NCI-H128 (cell line): ENCODE measurements around the gene USE1.

Experiments used
- DNase-seq: peaks from one replicate; lab custom pipeline; 2025; ENCODE audit not compliant: unreplicated experiment; lab: John Stamatoyannopoulos, UW

USE1 gene

DNA sequence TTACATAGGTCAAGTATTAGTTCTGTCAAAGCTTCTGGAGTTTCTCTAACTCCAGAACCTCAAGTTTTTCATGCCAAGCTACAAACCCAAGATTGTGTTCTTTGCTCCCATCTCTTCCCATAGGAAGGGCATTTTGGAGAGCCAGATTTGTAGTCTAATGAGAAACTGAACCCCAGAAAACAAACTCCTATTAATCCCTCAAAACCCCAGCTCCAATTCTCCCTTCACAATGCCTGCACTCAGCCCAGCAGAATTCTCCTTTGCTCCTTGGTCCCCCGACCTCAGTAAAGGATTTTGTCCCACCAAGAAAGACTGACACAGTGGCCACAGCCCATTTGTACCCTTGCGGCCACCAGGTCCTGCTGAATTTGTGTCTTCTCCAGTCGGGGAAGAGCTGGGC lies 41.0 kb downstream of the USE1 start:
- DNase-seq: no peak

DNA sequence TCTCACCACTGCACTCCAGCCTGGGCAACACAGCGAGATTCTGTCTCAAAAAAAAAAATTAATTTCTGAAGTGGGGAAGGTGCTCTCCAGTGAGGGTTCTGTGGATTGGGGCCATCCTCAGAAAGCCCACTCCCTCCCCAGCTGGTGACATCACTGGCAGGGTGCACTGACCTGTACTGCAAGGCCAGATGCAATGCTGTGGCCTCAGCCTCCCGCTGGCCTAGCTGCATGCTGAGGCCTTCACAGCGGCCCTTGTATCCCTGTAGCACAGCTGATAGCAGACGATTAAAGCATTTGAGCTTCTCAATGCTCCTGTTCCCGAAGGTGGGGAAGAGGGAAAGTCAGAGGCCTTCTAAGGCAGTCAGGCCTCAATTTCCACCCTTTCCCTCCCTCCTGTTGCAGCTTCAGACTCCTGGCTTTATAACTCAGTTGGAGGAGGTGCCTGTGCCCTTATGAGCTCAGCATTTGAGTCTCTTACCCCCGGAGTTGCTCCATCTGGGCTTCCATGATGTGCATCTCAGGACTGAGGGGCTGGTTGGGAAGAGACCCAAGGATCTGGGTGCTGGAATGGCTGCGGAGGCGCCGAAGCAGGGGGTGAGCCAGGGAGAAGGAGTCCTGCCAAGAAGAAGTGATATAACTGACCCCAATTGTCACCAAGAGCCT lies 44.1 kb downstream of the USE1 start:
- no peak for DNase-seq

DNA sequence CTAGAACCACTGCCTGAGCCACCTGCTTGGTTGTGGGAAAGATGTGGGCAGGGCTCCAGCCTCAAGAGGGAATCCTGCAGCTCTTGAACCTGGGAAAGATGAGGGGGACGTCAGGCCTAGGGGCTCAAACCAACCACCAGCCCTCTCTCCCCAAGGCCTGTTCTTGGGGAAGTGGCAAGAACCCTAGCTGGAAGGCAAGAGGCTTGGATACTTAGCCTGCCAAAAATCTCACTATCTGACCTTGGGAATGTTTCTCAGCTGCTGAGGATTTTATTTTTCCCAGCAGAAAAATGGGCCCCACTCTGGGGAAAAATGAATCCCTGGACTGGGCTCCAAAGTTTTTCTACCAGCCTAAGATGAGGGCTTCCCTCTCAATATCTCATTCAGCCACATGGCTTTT lies 44.8 kb downstream of the USE1 start:
- DNase-seq: no peak

DNA sequence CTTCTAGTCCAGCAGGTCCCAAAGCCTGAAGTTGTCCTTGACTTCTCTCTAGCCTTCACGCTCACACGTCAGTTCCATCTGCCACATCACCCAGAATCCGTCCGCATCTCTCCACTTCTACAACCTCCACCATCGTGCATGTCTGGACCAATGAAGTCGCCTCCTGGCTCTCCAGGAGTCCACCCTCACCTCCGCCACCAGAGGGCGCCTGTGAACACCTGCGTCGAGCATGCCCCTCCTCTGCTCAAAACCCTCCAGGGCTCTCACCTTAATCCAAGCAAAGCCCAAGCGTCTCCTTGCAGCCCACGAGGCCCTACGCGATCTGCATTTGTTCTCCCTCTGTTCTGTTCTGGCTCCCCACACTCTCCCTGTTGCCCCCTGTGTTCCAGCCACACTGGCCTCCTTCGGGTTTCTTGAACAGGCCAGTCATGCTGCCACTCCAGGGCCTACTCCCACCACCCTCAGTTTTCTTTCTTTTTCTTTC lies 45.7 kb downstream of the USE1 start:
- DNase-seq: no peak

DNA sequence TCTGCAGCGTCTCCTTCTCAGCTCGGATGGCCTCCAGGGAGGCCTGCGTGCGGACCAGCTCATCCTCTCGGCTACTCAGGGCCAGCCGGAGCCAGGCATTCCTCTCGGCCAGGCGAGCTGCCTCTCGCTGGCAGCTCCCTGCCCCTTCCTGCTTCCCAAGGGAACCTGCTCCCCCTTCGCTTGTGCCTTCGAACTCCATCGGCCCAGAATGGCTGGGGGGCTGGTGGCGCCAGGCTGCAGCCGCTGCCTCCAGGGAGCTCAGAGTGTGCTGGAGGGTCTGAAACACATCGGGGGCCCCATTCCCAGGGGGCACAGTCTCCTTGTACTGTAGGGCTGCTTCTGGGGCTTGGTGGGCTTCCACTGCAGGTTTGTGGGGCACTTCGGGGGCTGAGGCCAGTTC lies 47.4 kb downstream of the USE1 start:
- DNase-seq: no peak

DNA sequence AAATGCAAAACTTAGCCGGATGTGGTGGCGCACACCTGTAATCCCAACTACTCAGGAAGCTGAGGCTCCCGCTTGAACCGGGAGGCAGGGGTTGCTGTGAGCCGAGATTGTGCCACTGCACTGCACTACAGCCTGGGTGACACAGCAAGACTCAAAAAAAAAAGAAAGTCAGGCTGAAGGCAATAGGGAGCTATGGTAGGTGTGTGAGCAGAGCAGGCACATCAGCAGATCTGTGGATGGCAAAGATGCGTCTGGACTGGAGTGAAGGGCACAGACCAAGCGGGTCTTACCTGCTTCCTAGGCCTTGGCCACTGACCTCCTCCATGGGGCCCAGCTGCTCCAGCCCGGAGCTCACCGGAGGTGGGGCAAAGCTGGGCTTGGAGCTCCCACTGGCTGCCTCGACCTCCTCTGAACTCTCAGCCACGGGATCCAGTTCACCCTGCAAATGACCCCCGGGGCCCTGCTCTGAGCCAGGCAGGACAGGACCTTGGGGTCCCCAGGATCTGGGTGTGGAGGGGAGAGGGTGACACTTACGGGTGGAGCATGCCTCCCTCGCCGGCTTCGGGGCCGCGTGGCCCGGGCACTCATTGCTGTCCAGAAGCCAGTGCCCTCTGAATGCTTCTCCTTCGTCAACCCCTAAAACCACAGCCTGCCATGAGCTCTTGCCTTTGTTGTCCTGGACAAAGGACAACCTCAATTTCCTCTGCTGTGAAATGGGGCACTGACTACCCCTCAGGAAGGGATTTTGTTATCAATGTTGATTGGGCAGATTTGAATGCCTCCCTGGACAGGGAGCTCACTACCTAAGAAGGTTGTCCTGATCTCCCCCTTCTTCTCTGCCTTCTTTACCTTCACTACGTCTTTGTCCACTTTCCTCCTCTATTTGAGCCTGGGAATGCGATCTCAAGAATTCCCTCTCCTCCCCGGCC lies 48.8 kb downstream of the USE1 start:
- no peak for DNase-seq

DNA sequence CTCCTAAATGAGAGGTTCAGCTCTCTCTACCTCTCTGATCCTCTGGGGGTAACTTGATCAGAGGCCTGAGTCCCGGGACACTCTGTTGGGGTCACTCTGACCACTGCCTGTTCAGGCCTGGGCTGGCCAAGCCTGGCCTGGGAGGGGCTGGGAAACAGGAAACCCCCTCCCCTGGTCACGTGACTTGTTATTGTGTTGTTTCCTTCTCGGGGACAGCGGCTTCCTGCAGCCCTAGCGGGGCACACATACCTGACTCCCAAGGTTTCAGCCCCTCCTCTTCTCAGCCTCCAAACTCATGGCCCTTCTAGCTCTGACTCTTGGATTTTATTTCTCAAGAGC lies 49.5 kb downstream of the USE1 start, which contains the start of gene USHBP1:
Gene USHBP1 (minus strand): TSS at position 105 of the 339 bp plus-strand sequence. CDS start 446 bp downstream, outside the sequence.
- DNase-seq: no peak

DNA sequence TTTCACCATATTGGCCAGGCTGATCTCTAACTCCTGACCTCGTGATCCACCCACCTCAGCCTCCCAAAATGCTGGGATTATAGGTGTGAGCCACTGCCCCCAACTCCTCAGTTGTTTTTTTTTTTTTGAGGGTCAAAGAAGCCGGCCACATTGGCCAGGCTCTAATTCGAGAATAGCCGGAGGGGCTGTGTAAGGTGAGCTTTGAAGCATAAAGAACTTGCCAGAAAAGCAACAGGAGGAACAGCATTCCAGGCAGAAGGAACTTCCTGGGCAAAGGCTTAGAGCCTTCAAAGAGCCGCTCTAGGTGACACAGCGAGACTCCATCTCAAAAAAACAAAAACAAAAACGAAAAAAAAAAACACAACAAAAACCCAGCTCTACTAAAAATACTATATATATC lies 50.9 kb downstream of the USE1 start:
- DNase-seq: no peak

DNA sequence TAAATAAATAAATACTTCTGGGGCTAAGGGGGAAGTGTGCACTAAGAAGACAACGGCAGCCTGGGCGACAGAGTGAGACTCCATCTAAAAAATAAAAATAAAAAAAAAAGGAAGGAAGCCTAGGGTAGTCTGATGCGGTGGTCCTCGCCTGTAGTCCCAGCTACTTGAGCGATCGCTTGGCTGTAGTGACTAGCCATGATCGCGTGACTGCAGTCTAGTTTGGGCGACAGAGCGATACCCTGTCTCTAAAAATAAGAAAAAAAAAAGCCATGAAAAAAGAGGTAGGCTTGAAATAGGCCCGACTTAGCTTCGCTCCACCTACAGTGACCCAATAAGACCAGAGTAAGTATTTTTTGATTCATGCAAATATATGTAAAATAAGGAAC lies 51.4 kb downstream of the USE1 start:
- DNase-seq: no peak

DNA sequence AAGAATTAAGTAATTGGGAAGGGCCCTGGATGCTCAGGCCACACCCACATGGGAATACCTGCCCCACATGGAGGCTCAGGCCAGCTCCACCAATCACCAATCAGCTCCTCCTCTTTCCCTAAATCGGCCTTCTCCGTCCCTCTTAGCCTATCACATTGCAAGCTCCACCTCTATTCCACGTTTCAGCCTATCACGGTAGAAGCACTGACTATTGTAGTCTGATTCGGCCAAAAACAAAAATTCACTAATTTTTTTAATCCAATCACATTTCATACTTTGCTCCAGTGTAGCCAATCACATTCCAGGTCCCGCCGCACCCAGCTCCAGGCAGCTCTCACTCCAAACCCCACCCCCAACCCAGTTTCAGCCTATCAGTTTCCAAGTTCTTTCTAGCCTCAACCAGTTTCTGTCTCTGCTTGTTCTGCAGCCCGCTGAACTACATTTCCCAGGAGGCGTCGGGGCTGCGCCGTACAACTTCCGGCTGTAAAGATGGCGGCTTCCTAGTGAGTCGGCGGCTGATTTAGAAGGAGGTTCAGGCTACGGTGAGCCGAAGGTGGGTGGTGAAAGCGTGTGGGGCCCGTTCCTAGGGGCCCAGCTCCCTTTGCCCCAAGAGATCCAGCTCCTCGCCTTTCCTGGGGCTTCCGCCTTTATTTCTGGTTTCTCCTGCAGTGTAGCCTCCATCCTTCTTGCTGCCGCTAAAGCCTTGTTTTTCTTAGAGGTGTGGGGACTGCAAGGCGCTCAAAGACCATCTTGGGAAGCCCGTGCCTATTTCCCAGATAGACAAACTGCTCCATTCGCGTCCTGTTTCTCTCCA lies 52.0 kb downstream of the USE1 start, which contains the start of gene BABAM1:
Gene BABAM1 (plus strand): TSS at position 469 of the 814 bp plus-strand sequence. CDS start 1,364 bp downstream, outside the sequence.
- peak; percentile 79 for DNase-seq

DNA sequence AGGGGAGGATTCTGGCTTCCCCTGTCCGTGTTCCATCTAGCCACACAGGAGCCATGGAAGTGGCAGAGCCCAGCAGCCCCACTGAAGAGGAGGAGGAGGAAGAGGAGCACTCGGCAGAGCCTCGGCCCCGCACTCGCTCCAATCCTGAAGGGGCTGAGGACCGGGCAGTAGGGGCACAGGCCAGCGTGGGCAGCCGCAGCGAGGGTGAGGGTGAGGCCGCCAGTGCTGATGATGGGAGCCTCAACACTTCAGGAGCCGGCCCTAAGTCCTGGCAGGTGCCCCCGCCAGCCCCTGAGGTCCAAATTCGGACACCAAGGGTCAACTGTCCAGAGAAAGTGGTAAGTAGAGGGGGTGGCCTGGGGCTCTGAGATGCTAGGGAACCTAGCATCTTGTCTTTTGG lies 53.6 kb downstream of the USE1 start:
- DNase-seq: no peak
